DLD1 (cell line): Measurements from ENCODE around the gene PIK3R2.
"Not testable (repeated sequence)": the region's sequence is repeated elsewhere in the genome, so short reads cannot be mapped to it uniquely, and the experiment has no call there.

Experiments used
- in situ Hi-C: cut with HindIII; loops from 2 replicates; pipeline ENCODE4 v1.10.0; 2017; ENCODE audit warnings: low sequenced_read_pairs

The PIK3R2 gene

GRCh38 chr19:18150776-18151624 is 2.0 kb upstream of the PIK3R2 start:
- in situ Hi-C loops, result no loop called here

GRCh38 chr19:18152442-18152816 is 534 bp upstream of the PIK3R2 start:
- in situ Hi-C loops, result no loop called here

GRCh38 chr19:18153556-18154134 is 682 bp downstream of the PIK3R2 start:
- in situ Hi-C loops, result no loop called here

GRCh38 chr19:18155095-18156087 is 2.4 kb downstream of the PIK3R2 start:
- in situ Hi-C loops, result no loop called here

- in situ Hi-C loops, result no loop called here
These were observed 3.3 kb downstream of the PIK3R2 start for GRCh38 chr19:18156268-18156667.

- in situ Hi-C loops, result no loop called here
These were observed 4.0 kb downstream of the PIK3R2 start for GRCh38 chr19:18156841-18157464.

GRCh38 chr19:18157465-18158063 is 4.6 kb downstream of the PIK3R2 start:
- in situ Hi-C loops, result no loop called here

- in situ Hi-C loops, result no loop called here
These were observed 5.5 kb downstream of the PIK3R2 start for GRCh38 chr19:18158467-18158866.

GRCh38 chr19:18159059-18159616 is 6.2 kb downstream of the PIK3R2 start:
- in situ Hi-C loops, result not testable (repeated sequence)

GRCh38 chr19:18159810-18160209 is 6.8 kb downstream of the PIK3R2 start:
- in situ Hi-C loops, result no loop called here

GRCh38 chr19:18160493-18160970 is 7.6 kb downstream of the PIK3R2 start:
- in situ Hi-C loops, result no loop called here

GRCh38 chr19:18160971-18161635 is 8.1 kb downstream of the PIK3R2 start:
- in situ Hi-C loops, result no loop called here

GRCh38 chr19:18161636-18162002 is 8.7 kb downstream of the PIK3R2 start:
- in situ Hi-C loops, result no loop called here

- in situ Hi-C loops, result no loop called here
These were observed 11.1 kb downstream of the PIK3R2 start for GRCh38 chr19:18164072-18164471.

- in situ Hi-C loops, result no loop called here
These were observed 13.0 kb downstream of the PIK3R2 start for GRCh38 chr19:18165794-18166544.

- in situ Hi-C loops, result no loop called here
These were observed 14.0 kb downstream of the PIK3R2 start for GRCh38 chr19:18167011-18167410.

- in situ Hi-C loops, result no loop called here
These were observed 15.1 kb downstream of the PIK3R2 start for GRCh38 chr19:18167975-18168645.

- in situ Hi-C loops, result no loop called here
These were observed 15.9 kb downstream of the PIK3R2 start for GRCh38 chr19:18168673-18169381.
